Naive thymus-derived CD4-positive, alpha-beta T cell (primary cell): Measurements from ENCODE around the gene GLIPR1L1. TPM values are rescaled to one million over a fixed set of nuclear protein-coding genes. Genes with fewer than 3 reads are reported as not detected.
A peak's percentile ranks its signal among the peaks of the same experiment; 100 is the strongest.

Experiments used
- ATAC-seq: fragments of 150-1000 bp; cut with Tn5 transposase; 2 replicates; pipeline ENCODE4 v1.10.0; 2021; ENCODE audit warnings: mild to moderate bottlenecking, moderate library complexity
- CTCF ChIA-PET: fragments of 350-600 bp; sonication (Branson Sonifier 250); formaldehyde crosslinking; loops from one replicate; lab custom pipeline; 2021; ENCODE audit warnings: antibody characterized with exemption; lab: Charles Lee
- POLR2A ChIA-PET: fragments of 350-600 bp; sonication (Branson Sonifier 250); formaldehyde crosslinking; loops from one replicate; lab custom pipeline; 2021; ENCODE audit warnings: antibody characterized with exemption, inconsistent platforms; lab: Charles Lee
- DNase-seq, 9 donors: peaks; one replicate each; pipeline versions ENCODE4 v3.0.0 to v3.0.0-alpha.2; 2020 to 2022; ENCODE audit warnings: mixed read lengths in 1 of 9
- H3K27ac ChIP-seq: one replicate; pipeline ENCODE4 v1.7.0; 2013; ENCODE audit warnings: mild to moderate bottlenecking, low read depth, low read length, moderate library complexity
- H3K27me3 ChIP-seq, 2 donors: one replicate each; pipeline ENCODE4 v1.7.0; 2013; ENCODE audit warnings: low read length in 2 of 2, mild to moderate bottlenecking in 2 of 2, moderate library complexity in 2 of 2; ENCODE audit not compliant: control insufficient read depth in 2 of 2, insufficient read depth in 2 of 2
- H3K36me3 ChIP-seq, 3 experiments: 1 replicate in 2 of 3; 2 replicates in 1 of 3; pipeline ENCODE4 v1.7.0; 2013; ENCODE audit warnings: low read length in 3 of 3, mild to moderate bottlenecking in 3 of 3, moderate library complexity in 1 of 3; ENCODE audit not compliant: insufficient read depth in 3 of 3, control insufficient read depth in 2 of 3
- H3K4me1 ChIP-seq, 2 donors: one replicate each; pipeline ENCODE4 v1.7.0; 2013; ENCODE audit warnings: low read length in 2 of 2, mild to moderate bottlenecking in 2 of 2, moderate library complexity in 1 of 2; ENCODE audit not compliant: control insufficient read depth in 2 of 2, insufficient read depth in 2 of 2
- H3K4me3 ChIP-seq: 2 replicates; pipeline ENCODE4 v1.7.0; 2013; ENCODE audit warnings: mild to moderate bottlenecking, low read length
- H3K9me3 ChIP-seq, 3 experiments: 1 replicate in 2 of 3; 2 replicates in 1 of 3; pipeline ENCODE4 v1.7.0; 2013; ENCODE audit warnings: low read length in 3 of 3; ENCODE audit not compliant: control insufficient read depth in 2 of 3
- H3K27ac Mint-ChIP-seq, 9 donors: one replicate each; pipeline ENCODE4 v1.8.0; 2020 to 2022; ENCODE audit warnings: mixed read lengths in 9 of 9, mild to moderate bottlenecking in 8 of 9, moderate library complexity in 5 of 9, inconsistent platforms in 2 of 9
- H3K27me3 Mint-ChIP-seq, 5 donors: one replicate each; pipeline ENCODE4 v1.8.0; 2021 to 2022; ENCODE audit warnings: mixed read lengths in 5 of 5, mild to moderate bottlenecking in 1 of 5
- H3K36me3 Mint-ChIP-seq, 5 donors: one replicate each; pipeline ENCODE4 v1.8.0; 2020 to 2022; ENCODE audit warnings: mixed read lengths in 5 of 5, mild to moderate bottlenecking in 3 of 5, inconsistent platforms in 1 of 5
- H3K4me1 Mint-ChIP-seq, 7 donors: one replicate each; pipeline ENCODE4 v1.8.0; 2020 to 2022; ENCODE audit warnings: mixed read lengths in 7 of 7, mild to moderate bottlenecking in 3 of 7, inconsistent platforms in 1 of 7
- H3K4me3 Mint-ChIP-seq, 10 donors: one replicate each; pipeline ENCODE4 v1.8.0; 2020 to 2022; ENCODE audit warnings: mild to moderate bottlenecking in 10 of 10, mixed read lengths in 10 of 10, moderate library complexity in 6 of 10, inconsistent platforms in 2 of 10
- H3K9me3 Mint-ChIP-seq, 11 donors: one replicate each; pipeline ENCODE4 v1.8.0; 2020 to 2022; ENCODE audit warnings: mixed read lengths in 11 of 11, mild to moderate bottlenecking in 4 of 11, inconsistent platforms in 1 of 11, moderate library complexity in 1 of 11
- intact Hi-C, 2 donors: fragments of 100-400 bp; cut with micrococcal nuclease; formaldehyde crosslinking; loops; one replicate each; pipeline ENCODE4 v1.15.1; 2023
- polyA plus RNA-seq, 2 donors: library from polyadenylated mRNA; unstranded; fragments of 300-500 nt; fragmentation: Illumina TruSeq; gene quantifications; one replicate each; pipeline ENCODE4 v1.2.3, GENCODE V29; 2021
- total RNA-seq, 6 experiments: library from RNA in 5 of 6; stranded (reverse) in 5 of 6; gene quantifications; 1 replicate in 5 of 6; 2 replicates in 1 of 6; pipeline ENCODE4 v1.2.3 and lab custom pipeline; 2021 to 2026

GLIPR1L1 gene, protein sequence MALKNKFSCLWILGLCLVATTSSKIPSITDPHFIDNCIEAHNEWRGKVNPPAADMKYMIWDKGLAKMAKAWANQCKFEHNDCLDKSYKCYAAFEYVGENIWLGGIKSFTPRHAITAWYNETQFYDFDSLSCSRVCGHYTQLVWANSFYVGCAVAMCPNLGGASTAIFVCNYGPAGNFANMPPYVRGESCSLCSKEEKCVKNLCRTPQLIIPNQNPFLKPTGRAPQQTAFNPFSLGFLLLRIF
- not detected for total RNA-seq
- polyA plus RNA-seq: not detected
- total RNA-seq (lab: John Stamatoyannopoulos, UW): not detected

DNA sequence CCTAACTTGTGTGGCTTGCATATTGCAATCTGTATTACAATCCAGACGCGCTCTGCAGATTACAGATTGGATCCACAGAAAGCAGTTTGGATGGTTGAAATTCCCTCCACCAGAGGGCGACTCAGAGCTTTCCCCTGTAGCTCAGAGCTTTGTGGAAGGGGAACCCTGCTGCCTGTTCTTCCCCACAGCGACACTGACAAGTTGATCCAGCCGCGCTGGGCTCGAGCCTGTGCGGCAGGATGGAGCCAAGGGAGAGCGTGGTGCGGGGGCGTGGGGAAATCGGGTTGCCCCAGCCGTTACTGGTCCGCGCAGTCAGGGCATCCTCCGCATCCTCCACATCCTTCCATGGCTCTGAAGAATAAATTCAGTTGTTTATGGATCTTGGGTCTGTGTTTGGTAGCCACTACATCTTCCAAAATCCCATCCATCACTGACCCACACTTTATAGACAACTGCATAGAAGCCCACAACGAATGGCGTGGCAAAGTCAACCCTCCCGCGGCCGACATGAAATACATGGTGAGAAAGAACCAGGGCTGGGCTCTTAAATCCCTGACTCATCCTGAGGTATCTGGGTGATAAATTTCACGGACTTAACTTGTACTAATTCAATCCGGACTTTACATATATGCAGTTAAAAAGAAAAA is at the start of gene GLIPR1L1:
TSS of gene GLIPR1L1 (plus strand) at position 287 of the 647 bp plus-strand sequence. CDS start at position 346, 59 bp downstream.
- peaks cover 16 to 56% (median 31%) of the 10 kb centered on the region in 5 donors for H3K27me3 Mint-ChIP-seq
- Histone ChIP-seq H3K27me3 (peaks cover 0 to 6% of the 10 kb centered on the region in 2 donors), H3K27ac (no peak within 1 kb of the TSS), H3K4me3 (no peak within 1 kb of the TSS), H3K9me3 (no peaks in the 10 kb centered on the region), H3K36me3 (no peaks in the 10 kb centered on the region), H3K4me1 (peaks cover 0 to 5% of the 10 kb centered on the region in 2 donors)
- ATAC-seq (peak; percentile 91), DNase-seq (peak; percentile 58 to 79 (median 74))
- peak within 1 kb of the TSS in 1 of 9 donors; percentile 3 for H3K27ac Mint-ChIP-seq
- ChIA-PET CTCF (interaction anchor here (0.6 to 2.1 kb wide), 11 partner anchors 15 to 703 kb away, joined by 3 to 7 read pairs (median 3); partner anchors contain the start of genes GLIPR1 and KRR1), POLR2A (interaction anchor here (1.1 to 1.7 kb wide), 2 partner anchors 150 to 705 kb away, joined by 3 read pairs; no protein-coding TSS in a partner anchor)
- H3K9me3 Mint-ChIP-seq: peaks cover 0 to 2% (median 0%) of the 10 kb centered on the region in 11 donors
- H3K4me1 Mint-ChIP-seq: peaks cover 11 to 29% (median 18%) of the 10 kb centered on the region in 7 donors
- intact Hi-C loops: loop anchor here (1.0 to 10.0 kb wide), 14 partner anchors 57 to 1250 kb away; partner anchors contain the start of genes GLIPR1 (in 2 of the 2), GLIPR1L2 (in 2 of the 2), BBS10 (in 1 of the 2) and KRR1 (in 1 of the 2)
- peak within 1 kb of the TSS; percentile 18 to 80 (median 74) for H3K4me3 Mint-ChIP-seq
- no peaks in the 10 kb centered on the region for H3K36me3 Mint-ChIP-seq

GRCh38 chr12:75288860-75289259 is 45.6 kb upstream of the GLIPR1L1 start:
- no peaks in the 10 kb centered on the region for H3K9me3 Mint-ChIP-seq
- H3K36me3 ChIP-seq: no peaks in the 10 kb centered on the region
- no peaks in the 10 kb centered on the region for H3K36me3 Mint-ChIP-seq
- POLR2A ChIA-PET: no interaction called here
- no peaks in the 10 kb centered on the region for H3K27me3 ChIP-seq
- ATAC-seq (no peak), DNase-seq (no peak)
- no peaks in the 10 kb centered on the region for H3K4me1 Mint-ChIP-seq
- no peak overlapping the region for H3K4me3 ChIP-seq
- no peaks in the 10 kb centered on the region for H3K9me3 ChIP-seq
- no peaks in the 10 kb centered on the region for H3K4me1 ChIP-seq
- no peak overlapping the region for H3K27ac ChIP-seq
- H3K27ac Mint-ChIP-seq: no peak overlapping the region
- intact Hi-C loops: no loop called here
- H3K27me3 Mint-ChIP-seq: peaks cover 0 to 3% (median 0%) of the 10 kb centered on the region in 5 donors
- CTCF ChIA-PET: interaction anchor here (0.6 kb wide), 2 partner anchors 174 to 716 kb away, joined by 3 read pairs; no protein-coding TSS in a partner anchor
- no peak overlapping the region for H3K4me3 Mint-ChIP-seq

- H3K36me3 Mint-ChIP-seq: no peaks in the 10 kb centered on the region
- Histone ChIP-seq H3K27me3 (no peaks in the 10 kb centered on the region), H3K27ac (no peak overlapping the region), H3K4me1 (no peaks in the 10 kb centered on the region), H3K9me3 (no peaks in the 10 kb centered on the region), H3K4me3 (no peak overlapping the region), H3K36me3 (no peaks in the 10 kb centered on the region)
- ChIA-PET CTCF (interaction anchor here (0.6 kb wide), 2 partner anchors 174 to 195 kb away, joined by 3 to 4 read pairs; no protein-coding TSS in a partner anchor), POLR2A (no interaction called here)
- peaks cover 0 to 3% (median 0%) of the 10 kb centered on the region in 5 donors for H3K27me3 Mint-ChIP-seq
- ATAC-seq: no peak
- no peak overlapping the region for H3K27ac Mint-ChIP-seq
- H3K4me3 Mint-ChIP-seq: no peak overlapping the region
- intact Hi-C loops: loop anchor here in 1 of 2 donors (5.0 kb wide), 1 partner anchor 602 kb away; no protein-coding TSS in a partner anchor
- DNase-seq: peak in 1 of 9 donors; percentile 3
- no peaks in the 10 kb centered on the region for H3K4me1 Mint-ChIP-seq
- H3K9me3 Mint-ChIP-seq: no peaks in the 10 kb centered on the region
Observed at GRCh38 chr12:75289753-75290152, 44.7 kb upstream of the GLIPR1L1 start.

DNA sequence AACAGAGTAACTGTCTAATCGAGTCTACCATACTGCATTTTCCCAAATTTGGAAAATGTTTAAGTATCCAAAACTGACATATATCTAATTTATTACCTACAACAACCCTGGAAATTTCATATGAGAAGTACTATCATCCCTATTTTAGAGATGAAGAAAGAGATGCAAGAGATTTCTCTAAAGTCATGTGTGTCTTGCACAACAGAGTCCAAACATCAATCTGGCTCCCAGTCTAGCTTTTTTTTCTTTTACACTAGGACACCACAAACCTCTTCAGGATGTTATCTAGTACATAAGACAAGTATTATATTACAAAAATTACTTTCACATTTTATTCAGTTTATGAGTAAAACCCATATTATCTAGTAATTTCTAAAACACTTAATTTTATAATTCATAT is 43.5 kb upstream of the GLIPR1L1 start:
- H3K4me1 Mint-ChIP-seq: no peaks in the 10 kb centered on the region
- ATAC-seq (no peak), DNase-seq (no peak)
- Histone ChIP-seq H3K27ac (no peak overlapping the region), H3K9me3 (no peaks in the 10 kb centered on the region), H3K4me1 (no peaks in the 10 kb centered on the region), H3K27me3 (no peaks in the 10 kb centered on the region), H3K36me3 (no peaks in the 10 kb centered on the region), H3K4me3 (no peak overlapping the region)
- no peaks in the 10 kb centered on the region for H3K36me3 Mint-ChIP-seq
- H3K9me3 Mint-ChIP-seq: no peaks in the 10 kb centered on the region
- CTCF ChIA-PET: no interaction called here
- POLR2A ChIA-PET: no interaction called here
- H3K27ac Mint-ChIP-seq: no peak overlapping the region
- no peak overlapping the region for H3K4me3 Mint-ChIP-seq
- intact Hi-C loops: loop anchor here in 1 of 2 donors (5.0 kb wide), 1 partner anchor 604 kb away; no protein-coding TSS in a partner anchor
- peaks cover 0 to 3% (median 0%) of the 10 kb centered on the region in 5 donors for H3K27me3 Mint-ChIP-seq

- H3K9me3 ChIP-seq: no peaks in the 10 kb centered on the region
- CTCF ChIA-PET: no interaction called here
Observed at GRCh38 chr12:75294336-75294735, 40.1 kb upstream of the GLIPR1L1 start.

DNA sequence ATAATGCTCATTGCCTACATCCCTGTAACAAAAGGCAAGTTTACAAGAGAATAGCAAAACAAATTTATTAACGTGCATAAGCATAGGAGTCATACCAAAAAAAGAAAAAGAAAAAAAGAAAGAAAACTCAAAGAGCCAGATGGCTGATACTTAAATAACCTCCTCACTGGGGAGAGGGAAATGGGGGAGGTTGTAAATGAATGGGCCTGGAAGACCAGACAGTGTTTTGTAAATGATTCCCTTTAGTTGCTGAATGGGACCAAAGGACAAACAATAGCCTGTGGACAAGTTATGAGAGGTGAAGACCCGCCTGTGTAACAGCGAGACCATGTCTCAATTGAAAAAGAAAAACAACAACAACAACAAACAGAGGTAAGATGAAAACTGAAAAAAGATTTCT is 39.7 kb upstream of the GLIPR1L1 start:
- no peak overlapping the region for H3K4me3 ChIP-seq
- H3K9me3 ChIP-seq: no peaks in the 10 kb centered on the region
- Mint-ChIP-seq H3K4me1 (no peaks in the 10 kb centered on the region), H3K9me3 (no peaks in the 10 kb centered on the region), H3K4me3 (no peak overlapping the region), H3K36me3 (no peaks in the 10 kb centered on the region), H3K27ac (no peak overlapping the region), H3K27me3 (no peaks in the 10 kb centered on the region)
- no peak overlapping the region for H3K27ac ChIP-seq
- no peaks in the 10 kb centered on the region for H3K27me3 ChIP-seq
- H3K4me1 ChIP-seq: no peaks in the 10 kb centered on the region
- no peak for ATAC-seq
- intact Hi-C loops: loop anchor here in 1 of 2 donors (5.0 kb wide), 1 partner anchor 607 kb away; no protein-coding TSS in a partner anchor
- H3K36me3 ChIP-seq: no peaks in the 10 kb centered on the region
- ChIA-PET POLR2A (no interaction called here), CTCF (no interaction called here)
- DNase-seq: no peak

More at GRCh38 chr12:75294336-75294735, 40.1 kb upstream of the GLIPR1L1 start:
- Mint-ChIP-seq H3K9me3 (no peaks in the 10 kb centered on the region), H3K4me3 (no peak overlapping the region), H3K4me1 (no peaks in the 10 kb centered on the region), H3K27ac (no peak overlapping the region), H3K36me3 (no peaks in the 10 kb centered on the region), H3K27me3 (no peaks in the 10 kb centered on the region)
- no peak for DNase-seq
- intact Hi-C loops: loop anchor here in 1 of 2 donors (5.0 kb wide), 1 partner anchor 607 kb away; no protein-coding TSS in a partner anchor
- Histone ChIP-seq H3K36me3 (no peaks in the 10 kb centered on the region), H3K27ac (no peak overlapping the region), H3K4me3 (no peak overlapping the region), H3K4me1 (no peaks in the 10 kb centered on the region), H3K27me3 (no peaks in the 10 kb centered on the region)
- POLR2A ChIA-PET: no interaction called here
- ATAC-seq: no peak
